Omental fat pad (tissue), 4 donors: ENCODE measurements around the gene CD47. TPM values are rescaled to one million over a fixed set of nuclear protein-coding genes. Genes with fewer than 3 reads are reported as not detected.

Source experiments
- ATAC-seq: fragments of 150-250 bp; one replicate; pipeline ENCODE4 v1.9.1; 2016; ENCODE audit warnings: mild to moderate bottlenecking, moderate library complexity; ENCODE audit not compliant: low FRiP score
- DNase-seq: peaks from one replicate; pipeline ENCODE4 v3.0.0-alpha.2; 2019; ENCODE audit warnings: low spot score
- total RNA-seq, 4 donors: library from RNA; depleted of rRNA; stranded (reverse); fragments of >200 nt; gene quantifications; one replicate each; pipeline ENCODE4 v1.1.0, GENCODE V29; 2016
- TF ChIP-seq, protein P1 (sequence below), 3 donors: fragments of 450-650 bp; IDR thresholded peaks; one replicate each; pipeline ENCODE4 v1.5.1; 2016 to 2017; ENCODE audit warnings: antibody characterized with exemption in 3 of 3, mild to moderate bottlenecking in 3 of 3, moderate library complexity in 2 of 3

Gene CD47
- total RNA-seq, 4 donors from 2014 or later = 42.7 to 58.7 (median 56.0) TPM

DNA sequence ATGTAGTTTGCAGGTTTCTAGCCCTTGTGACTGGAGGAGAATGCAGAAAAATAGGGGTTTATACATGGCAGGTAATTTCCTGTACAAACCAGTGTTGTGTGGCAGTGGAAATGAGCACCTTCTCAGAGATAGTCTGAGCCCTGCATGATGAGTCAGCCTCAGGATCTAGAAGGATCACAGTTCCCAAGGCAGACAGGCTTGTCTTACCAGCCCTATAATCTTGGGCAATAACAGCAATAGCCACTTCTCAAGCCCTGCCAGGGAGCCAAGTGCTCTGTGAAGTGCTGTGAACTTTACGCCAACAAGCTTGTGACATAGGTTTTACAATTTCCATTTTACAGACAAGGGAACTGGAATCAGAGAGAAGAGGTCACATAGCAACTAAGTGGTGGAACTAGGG, 89.4 kb downstream of the CD47 start:
- ATAC-seq = no peak
- TF ChIP-seq, protein P1, sequence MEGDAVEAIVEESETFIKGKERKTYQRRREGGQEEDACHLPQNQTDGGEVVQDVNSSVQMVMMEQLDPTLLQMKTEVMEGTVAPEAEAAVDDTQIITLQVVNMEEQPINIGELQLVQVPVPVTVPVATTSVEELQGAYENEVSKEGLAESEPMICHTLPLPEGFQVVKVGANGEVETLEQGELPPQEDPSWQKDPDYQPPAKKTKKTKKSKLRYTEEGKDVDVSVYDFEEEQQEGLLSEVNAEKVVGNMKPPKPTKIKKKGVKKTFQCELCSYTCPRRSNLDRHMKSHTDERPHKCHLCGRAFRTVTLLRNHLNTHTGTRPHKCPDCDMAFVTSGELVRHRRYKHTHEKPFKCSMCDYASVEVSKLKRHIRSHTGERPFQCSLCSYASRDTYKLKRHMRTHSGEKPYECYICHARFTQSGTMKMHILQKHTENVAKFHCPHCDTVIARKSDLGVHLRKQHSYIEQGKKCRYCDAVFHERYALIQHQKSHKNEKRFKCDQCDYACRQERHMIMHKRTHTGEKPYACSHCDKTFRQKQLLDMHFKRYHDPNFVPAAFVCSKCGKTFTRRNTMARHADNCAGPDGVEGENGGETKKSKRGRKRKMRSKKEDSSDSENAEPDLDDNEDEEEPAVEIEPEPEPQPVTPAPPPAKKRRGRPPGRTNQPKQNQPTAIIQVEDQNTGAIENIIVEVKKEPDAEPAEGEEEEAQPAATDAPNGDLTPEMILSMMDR (IDR thresholded peaks at IDR 0.05) = no peak
- DNase-seq = no peak

DNA sequence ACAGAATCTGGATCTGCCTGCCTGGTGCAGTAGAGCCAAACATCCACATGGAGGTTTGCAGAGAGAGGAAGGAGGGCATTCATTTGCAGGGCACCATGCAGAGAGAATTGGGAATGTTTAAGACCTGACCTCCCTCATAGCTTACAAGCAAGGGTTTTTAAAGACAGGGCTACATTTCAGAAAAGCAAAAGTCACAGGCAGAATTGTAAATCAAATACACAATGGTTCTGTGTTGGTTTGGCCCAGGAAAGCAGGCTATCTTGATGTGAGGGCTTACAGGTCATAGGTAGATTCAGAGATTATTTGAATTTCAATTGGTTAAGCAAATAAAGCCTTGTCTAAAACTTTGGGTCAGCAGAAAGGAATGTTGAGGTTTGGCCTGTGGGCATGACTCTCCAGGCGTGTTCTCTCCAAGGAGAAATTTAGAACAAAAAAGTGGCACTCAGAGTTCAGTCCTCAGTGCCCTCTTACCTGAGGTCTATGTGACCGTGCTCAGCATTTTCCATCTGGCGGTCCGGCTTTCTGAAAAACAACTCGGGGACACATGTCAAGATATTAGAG, 91.5 kb downstream of the CD47 start:
- TF ChIP-seq, protein P1 (IDR thresholded peaks at IDR 0.05) = no peak
- ATAC-seq (no peak), DNase-seq (no peak)

DNA sequence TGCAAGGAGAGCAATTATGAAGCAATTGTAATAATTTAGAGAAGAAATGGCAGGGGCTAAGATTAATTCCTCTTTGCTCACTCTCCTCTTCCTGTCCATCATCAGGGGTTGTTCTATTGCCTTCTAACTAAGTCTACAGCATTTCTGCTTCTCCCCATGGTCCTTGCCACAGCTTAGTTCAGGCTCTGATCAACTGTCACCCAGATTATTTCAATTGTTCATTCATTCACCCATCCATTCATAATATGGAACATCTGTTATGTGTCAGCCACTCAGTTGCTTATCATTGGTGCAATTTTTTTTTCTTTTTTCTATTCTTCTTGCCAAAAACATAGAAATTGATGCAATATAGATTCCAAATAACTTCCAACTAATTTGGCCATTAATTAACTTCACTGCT, 93.2 kb downstream of the CD47 start:
- ATAC-seq = no peak
- TF ChIP-seq, protein P1 (IDR thresholded peaks at IDR 0.05) = no peak
- no peak for DNase-seq

DNA sequence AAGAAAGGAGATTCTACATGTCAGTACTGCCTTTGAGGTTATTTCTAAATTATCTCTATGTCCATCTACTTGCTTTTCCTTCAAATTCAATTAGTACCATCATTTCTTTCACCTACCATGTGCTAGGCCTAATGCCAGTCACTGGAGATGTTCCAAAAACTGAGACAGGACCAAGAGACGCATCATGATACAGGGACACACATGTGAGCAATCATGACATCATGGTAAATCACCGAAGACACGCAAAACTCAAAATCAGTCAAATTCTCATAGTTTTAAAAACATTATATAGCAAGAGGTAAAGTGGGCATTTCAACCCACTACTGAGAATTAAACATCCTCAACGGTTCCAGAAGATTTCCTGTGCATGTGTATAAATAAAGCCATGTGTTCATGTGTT, 95.0 kb downstream of the CD47 start:
- DNase-seq = no peak
- ATAC-seq = no peak
- TF ChIP-seq, protein P1 (IDR thresholded peaks at IDR 0.05) = no peak

DNA sequence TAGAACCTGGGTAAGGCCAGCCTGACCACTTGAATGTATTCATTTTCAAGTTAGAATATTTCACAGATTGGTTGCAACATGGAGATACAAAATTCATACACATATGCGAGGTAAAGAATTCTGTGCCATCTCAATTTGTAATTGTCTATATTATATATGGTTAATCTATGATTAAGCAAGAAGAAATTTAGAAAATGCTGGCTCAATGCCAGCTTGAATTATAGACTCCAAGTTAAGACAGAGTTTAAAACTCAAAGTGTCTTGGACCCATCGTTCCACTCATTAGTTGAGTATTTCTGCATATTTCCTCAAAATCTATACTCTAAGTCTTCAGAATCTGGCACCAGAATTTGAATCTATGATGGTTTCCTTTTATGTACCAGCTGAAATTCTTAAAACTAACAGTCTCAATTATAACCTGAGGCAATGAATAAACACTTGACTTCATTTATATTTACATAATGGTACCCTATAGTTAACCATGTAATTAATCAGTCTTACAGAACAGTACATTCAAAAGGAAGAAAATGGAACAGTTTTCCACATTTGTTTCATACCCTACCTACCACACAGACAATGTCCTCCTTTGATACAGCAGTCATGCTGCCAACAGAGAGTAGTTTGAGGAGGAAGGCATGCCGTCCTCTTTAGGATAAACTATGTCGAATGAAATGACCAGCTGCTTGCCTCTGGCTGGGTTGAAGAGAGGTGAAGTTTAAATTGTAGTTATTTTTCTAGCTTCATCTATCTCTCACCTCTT, 95.7 kb downstream of the CD47 start:
- TF ChIP-seq, protein P1 (IDR thresholded peaks at IDR 0.05) = no peak
- ATAC-seq = no peak
- no peak for DNase-seq

DNA sequence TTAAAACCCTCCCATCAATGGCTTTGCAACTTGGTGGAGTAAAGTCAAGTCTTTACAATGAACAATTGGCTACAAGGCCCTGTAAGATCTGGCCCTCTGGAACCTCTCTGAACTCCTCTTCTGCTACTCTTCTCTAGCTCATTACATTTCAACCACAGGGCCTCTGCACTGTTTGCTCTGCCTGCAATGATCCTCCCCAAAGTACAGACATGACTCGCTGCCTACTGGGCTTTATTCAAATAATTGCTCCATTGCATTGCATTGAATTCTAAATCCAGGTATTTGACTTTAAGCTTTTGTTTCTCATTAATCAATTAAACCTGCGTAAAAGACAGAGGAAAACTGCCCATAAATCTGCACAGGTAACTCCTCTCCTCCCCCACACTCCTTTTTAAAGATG, 96.7 kb downstream of the CD47 start:
- ATAC-seq (no peak), DNase-seq (no peak)
- TF ChIP-seq, protein P1 (IDR thresholded peaks at IDR 0.05) = no peak

DNA sequence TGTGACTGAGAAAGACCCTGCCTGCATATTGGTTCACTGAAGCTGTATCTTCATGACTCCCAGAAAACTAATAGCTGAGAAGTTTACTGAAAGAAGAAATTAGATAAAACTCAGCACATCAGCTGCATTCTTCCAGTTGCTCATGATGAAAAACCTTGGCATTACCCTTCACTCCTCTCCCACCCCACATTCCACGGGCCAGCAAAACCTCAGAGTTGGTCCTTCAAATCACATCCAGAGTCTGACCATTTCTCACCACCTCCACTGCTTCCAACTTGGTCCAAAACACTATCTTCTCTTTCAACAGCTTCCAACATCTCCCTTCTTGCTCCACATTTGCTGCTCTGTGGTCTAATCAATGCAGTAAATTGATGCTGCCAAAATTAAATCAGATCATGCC, 97.1 kb downstream of the CD47 start:
- ATAC-seq (peak; percentile 81), DNase-seq (no peak)
- TF ChIP-seq, protein P1 (IDR thresholded peaks at IDR 0.05) = no peak
